NCI-H2171 treated with DMSO at 0.1 percent for 48 hours (cell line): ENCODE data around the gene EZH2.

Experiments
- DNase-seq: peaks from one replicate; lab custom pipeline; 2025; lab: John Stamatoyannopoulos, UW

Gene EZH2

GRCh38 chr7:148884049-148884298 lies at the start of gene EZH2:
TSS of gene EZH2 (minus strand) at chr7:148884291. CDS start at chr7:148847298, 36,993 bp downstream.
- DNase-seq: no peak

DNA sequence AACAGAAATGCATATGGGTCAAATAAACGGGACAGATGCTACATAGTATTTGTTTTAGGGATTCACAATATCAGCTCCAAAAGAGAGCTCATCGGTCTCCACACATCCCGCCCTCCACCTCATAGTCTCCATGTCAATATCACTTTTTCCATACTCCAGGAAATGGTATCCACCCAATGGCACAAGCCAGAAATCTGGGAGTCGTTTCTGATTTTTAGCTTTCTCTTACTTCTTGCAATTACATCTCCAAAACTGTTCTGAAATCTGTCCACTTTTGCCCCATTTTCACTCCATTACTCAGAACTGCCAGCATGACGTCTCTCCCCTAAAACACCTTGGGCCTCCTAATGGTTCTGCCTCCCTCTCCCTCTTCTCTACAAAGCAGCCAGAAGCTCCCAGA lies 47.4 kb upstream of the EZH2 start:
- DNase-seq: no peak

- DNase-seq: no peak
Measured at GRCh38 chr7:148930335-148930734, 46.2 kb upstream of the EZH2 start.

DNA sequence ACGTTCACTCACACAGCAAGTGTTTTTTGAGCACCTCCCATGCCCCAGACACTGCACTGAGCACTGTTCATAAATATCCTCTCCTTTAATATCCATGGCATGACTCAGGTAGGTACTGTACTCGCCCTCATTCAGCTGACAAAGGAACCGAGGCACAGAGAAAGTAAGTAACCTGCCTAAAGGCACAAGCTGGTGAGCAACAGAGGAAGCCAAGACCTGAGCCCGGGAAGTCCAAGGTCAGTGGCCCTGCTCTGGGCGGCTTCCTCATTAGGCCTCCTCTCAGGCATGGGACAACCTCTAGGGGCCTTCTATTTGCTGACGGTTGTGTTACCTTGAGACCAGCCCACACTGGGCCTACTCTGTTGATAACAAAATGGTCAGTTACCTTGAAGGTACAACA lies 45.1 kb upstream of the EZH2 start:
- no peak for DNase-seq

DNA sequence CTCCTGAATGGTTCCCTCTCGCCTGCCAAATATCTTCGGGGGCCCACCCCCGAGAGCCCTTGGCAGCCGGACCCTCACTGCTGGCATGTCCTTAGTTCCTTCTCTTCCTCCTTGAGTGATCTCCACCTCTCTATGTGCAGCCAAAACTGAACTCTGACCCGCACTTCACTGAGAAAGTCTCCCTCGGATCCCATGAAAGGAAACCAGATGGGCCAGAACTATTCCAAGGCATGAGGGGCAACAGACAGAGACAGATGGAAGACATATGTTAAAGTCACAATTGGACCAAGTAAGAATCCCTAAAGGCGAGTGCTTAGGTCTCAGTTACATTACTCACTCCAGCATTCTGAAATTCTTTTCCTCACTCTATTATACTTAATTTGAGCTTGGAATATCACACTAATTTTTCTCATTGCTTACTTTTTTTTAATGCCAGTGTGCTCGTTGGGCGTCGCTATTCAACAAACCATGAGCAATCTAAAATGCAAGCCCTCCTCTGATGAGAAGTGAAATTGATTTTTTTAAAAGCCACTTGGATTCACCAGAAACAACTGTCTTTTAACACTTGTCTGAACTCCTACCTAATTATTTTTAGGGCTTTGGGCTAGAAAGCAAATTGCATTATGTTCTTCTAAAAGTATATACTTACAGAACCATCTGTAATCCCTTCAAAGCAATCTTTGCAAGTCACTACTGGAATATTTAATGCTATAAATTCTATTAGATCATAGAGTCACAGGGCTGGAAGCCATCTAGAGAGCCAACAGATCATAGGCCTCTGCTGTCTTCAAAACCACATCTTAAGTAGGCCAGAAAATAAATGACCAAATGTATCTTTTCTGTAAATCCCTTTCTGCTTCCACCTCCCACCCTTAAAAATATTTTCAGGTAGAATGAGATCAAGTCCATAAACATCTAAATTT lies 43.3 kb upstream of the EZH2 start:
- peak; percentile 61 for DNase-seq

DNA sequence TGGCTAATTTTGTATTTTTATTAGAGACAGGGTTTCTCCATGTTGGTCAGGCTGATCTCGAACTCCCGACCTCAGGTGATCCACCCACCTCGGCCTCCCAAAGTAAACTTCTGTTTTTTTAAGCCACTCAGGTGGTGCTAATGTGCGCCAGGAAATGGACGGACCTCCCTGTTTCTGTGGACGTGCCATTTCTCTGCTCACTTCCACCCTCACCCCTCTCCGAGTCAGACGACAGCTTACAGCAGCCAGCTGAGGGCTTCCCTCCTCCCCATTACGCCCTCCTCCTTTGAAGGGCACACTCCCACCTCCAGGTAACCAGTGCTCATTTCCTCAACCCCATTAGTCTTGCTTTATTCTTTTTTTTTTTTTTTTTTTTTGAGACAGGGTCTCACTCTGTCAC lies 41.7 kb upstream of the EZH2 start:
- DNase-seq: no peak

DNA sequence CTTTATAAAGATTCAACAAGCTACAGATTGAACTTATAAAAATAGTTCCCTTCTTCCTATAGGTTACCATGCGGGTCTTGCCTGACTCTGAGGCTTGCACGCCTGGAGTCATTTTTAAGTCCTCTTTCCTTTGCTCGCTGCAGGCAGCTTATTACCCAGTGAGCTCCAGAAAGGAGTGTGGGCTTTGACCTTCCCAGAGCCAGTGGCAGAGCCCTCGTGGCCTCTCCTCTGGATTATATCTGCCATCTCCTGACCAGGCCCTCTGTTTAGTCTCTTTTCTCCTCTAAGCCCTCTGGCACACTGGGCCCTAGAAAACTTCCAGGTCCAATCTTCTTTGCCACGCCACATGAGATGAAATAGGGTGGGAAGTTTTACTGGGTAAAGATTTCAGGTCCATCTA lies 39.9 kb upstream of the EZH2 start:
- DNase-seq: no peak

GRCh38 chr7:148921806-148922205 lies 37.7 kb upstream of the EZH2 start:
- DNase-seq: no peak

DNA sequence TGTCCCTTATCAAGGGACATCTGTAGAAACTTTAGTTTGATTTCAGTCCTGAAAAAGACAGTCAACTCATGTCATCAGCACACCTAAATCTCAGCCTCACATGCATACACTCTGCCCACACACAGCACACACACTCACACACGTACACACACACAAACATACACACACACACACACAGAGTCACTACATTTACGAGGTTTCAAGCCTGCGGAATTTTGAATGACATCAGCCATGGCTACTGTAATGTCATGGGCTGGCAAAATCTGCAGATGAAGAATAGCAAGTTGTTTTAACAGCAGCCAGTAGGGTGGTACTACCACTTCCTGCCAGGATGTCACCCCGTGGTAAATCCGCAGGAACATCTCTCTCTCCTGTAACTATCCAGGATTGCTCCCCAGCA lies 37.1 kb upstream of the EZH2 start:
- DNase-seq: no peak

- DNase-seq: no peak
Measured at GRCh38 chr7:148919859-148920258, 35.8 kb upstream of the EZH2 start.

DNA sequence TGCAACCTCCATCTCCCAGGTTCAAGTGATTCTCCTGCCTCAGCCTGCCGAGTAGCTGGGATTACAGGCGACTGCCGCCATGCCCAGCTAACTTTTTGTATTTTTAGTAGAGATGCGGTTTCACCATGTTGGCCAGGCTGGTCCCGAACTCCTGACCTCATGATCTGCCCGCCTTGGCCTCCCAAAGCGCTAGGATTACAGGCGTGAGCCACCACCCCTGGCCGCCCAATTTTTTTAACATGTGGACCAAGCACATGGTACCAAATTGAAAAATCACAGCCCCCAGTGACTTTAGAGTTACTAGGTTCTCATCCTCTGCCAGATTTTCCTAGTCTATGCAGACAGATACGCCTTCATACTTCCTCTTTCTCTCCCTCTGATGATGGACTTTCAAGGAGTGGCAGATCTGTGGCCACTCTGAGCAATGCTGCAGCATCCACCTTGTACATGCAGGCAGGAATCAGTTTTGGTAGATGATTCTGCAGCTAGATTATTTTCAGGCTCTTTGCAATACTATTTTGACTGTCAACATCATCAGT lies 34.0 kb upstream of the EZH2 start:
- no peak for DNase-seq

GRCh38 chr7:148916186-148916585 lies 32.1 kb upstream of the EZH2 start:
- DNase-seq: no peak

- DNase-seq: no peak
Measured at GRCh38 chr7:148915211-148915610, 31.1 kb upstream of the EZH2 start.

- no peak for DNase-seq
Measured at GRCh38 chr7:148914208-148914777, 30.2 kb upstream of the EZH2 start.

- no peak for DNase-seq
Measured at GRCh38 chr7:148912758-148913541, 28.9 kb upstream of the EZH2 start.

GRCh38 chr7:148912151-148912550 lies 28.1 kb upstream of the EZH2 start:
- no peak for DNase-seq

DNA sequence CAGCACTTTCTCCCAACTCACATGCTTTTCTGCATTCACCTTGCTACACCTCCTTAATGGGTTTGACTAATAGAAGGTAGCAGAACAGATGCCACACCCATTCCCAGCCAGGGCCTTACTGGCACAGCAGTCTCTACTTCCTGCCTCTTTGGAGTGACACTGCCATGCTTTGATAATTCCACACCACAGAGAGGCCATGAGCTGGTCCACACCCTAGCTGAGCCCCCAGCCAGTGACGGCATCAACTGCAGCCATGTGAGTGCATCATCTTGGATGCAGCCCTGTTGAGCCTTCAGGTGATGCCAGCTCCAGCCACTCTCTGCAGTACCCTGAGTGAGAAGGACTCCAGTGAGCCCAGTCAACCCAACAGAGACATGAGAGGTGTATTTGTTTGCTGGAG lies 27.5 kb upstream of the EZH2 start:
- DNase-seq: no peak

DNA sequence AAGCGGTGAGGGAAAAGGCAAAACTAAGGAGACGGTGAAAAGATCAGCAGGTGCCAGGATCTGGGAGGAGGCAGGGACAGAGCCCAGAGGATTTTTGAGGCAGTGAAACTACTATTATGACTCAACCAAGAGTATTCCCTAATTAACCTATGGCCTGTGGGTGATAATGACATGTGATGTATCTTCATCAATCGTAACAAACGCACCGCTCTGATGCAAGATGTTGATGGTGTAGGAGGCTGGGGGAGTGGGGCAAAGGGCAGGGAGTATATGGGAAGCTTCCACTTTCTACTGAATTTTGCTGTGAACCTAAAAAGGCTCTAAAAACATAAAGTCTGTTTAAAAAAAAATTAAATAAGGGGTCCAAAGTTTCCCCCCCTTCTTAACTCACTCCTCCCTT lies 25.5 kb upstream of the EZH2 start:
- DNase-seq: no peak

- no peak for DNase-seq
Measured at GRCh38 chr7:148906707-148907498, 22.8 kb upstream of the EZH2 start.

GRCh38 chr7:148905093-148905666 lies 21.1 kb upstream of the EZH2 start:
- DNase-seq: peak; percentile 66

- no peak for DNase-seq
Measured at GRCh38 chr7:148903504-148903903, 19.4 kb upstream of the EZH2 start.

- no peak for DNase-seq
Measured at GRCh38 chr7:148901178-148901577, 17.1 kb upstream of the EZH2 start.
